NB4 (cell line): Measurements from ENCODE around the gene GPR173.

Experiments used
- CTCF ChIP-seq: IDR thresholded peaks from one replicate; pipeline ENCODE4 v1.5.1; 2012; ENCODE audit warnings: low read depth, low read length
- MYC ChIP-seq: IDR thresholded peaks from 2 replicates; pipeline ENCODE4 v1.6.1; 2011; ENCODE audit warnings: low read depth, low read length
- POLR2A ChIP-seq: IDR thresholded peaks from 2 replicates; pipeline ENCODE4 v1.6.1; 2011; ENCODE audit warnings: mild to moderate bottlenecking; ENCODE audit not compliant: insufficient read length; ENCODE audit errors: extremely low read depth
- TF ChIP-seq, protein P1 (sequence below): IDR thresholded peaks from 2 replicates; pipeline ENCODE4 v1.6.1; 2011; ENCODE audit warnings: low read depth, low read length

- TF ChIP-seq CTCF (peak; percentile 24), POLR2A (no peak), MYC (no peak)
- TF ChIP-seq, protein P1, sequence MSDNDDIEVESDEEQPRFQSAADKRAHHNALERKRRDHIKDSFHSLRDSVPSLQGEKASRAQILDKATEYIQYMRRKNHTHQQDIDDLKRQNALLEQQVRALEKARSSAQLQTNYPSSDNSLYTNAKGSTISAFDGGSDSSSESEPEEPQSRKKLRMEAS, result no peak
Measured at GRCh38 chrX:53093177-53093655, 44.6 kb downstream of the GPR173 start.
